ENCODE data around the gene B4GALNT2.
"Not testable (repeated sequence)": the region's sequence is repeated elsewhere in the genome, so short reads cannot be mapped to it uniquely, and the experiment has no call there.

The B4GALNT2 gene

GRCh38 chr17:49121696-49122292 lies 10.8 kb upstream of the B4GALNT2 start:
- DNase-seq = no peak

- no peak for DNase-seq
Observed at GRCh38 chr17:49122566-49122965, 10.0 kb upstream of the B4GALNT2 start.

- no peak for DNase-seq
Observed at GRCh38 chr17:49123061-49123460, 9.5 kb upstream of the B4GALNT2 start.

- DNase-seq = no peak
Observed at GRCh38 chr17:49125449-49125848, 7.1 kb upstream of the B4GALNT2 start.

GRCh38 chr17:49126183-49126859 lies 6.2 kb upstream of the B4GALNT2 start:
- DNase-seq = not testable (repeated sequence)

GRCh38 chr17:49129359-49129950 lies 3.1 kb upstream of the B4GALNT2 start:
- not testable (repeated sequence) for DNase-seq

- DNase-seq = no peak
Observed at GRCh38 chr17:49130891-49131290, 1.7 kb upstream of the B4GALNT2 start.

GRCh38 chr17:49132317-49132698 lies 261 bp upstream of the B4GALNT2 start:
- no peak for DNase-seq

GRCh38 chr17:49136335-49136734 lies 3.8 kb downstream of the B4GALNT2 start:
- no peak for DNase-seq

- not testable (repeated sequence) for DNase-seq
Observed at GRCh38 chr17:49145654-49146053, 13.1 kb downstream of the B4GALNT2 start.

GRCh38 chr17:49146620-49147306 lies 14.2 kb downstream of the B4GALNT2 start:
- DNase-seq = no peak

- no peak for DNase-seq
Observed at GRCh38 chr17:49148171-49148570, 15.6 kb downstream of the B4GALNT2 start.

GRCh38 chr17:49151996-49152395 lies 19.4 kb downstream of the B4GALNT2 start:
- no peak for DNase-seq

- DNase-seq = no peak
Observed at GRCh38 chr17:49156256-49156655, 23.7 kb downstream of the B4GALNT2 start.

GRCh38 chr17:49157784-49158183 lies 25.2 kb downstream of the B4GALNT2 start:
- no peak for DNase-seq

GRCh38 chr17:49162866-49163265 lies 30.3 kb downstream of the B4GALNT2 start:
- no peak for DNase-seq

- DNase-seq = no peak
Observed at GRCh38 chr17:49165143-49165542, 32.6 kb downstream of the B4GALNT2 start.

- DNase-seq = no peak
Observed at GRCh38 chr17:49168706-49169105, 36.1 kb downstream of the B4GALNT2 start.

- DNase-seq = no peak
Observed at GRCh38 chr17:49170216-49170615, 37.6 kb downstream of the B4GALNT2 start.

GRCh38 chr17:49170711-49171110 lies 38.1 kb downstream of the B4GALNT2 start:
- not testable (repeated sequence) for DNase-seq

GRCh38 chr17:49175978-49176377 lies 43.4 kb downstream of the B4GALNT2 start:
- DNase-seq = not testable (repeated sequence)

GRCh38 chr17:49180303-49180702 lies 47.7 kb downstream of the B4GALNT2 start:
- DNase-seq = peak; percentile 86

- DNase-seq = no peak
Observed at GRCh38 chr17:49180998-49181635, 48.5 kb downstream of the B4GALNT2 start.

All from activated CD8-positive, alpha-beta memory T cell treated with anti-CD3 and anti-CD28 coated beads, Interleukin-2, amount 50 U/mL, for 48 hours (primary cell).